Esophagus muscularis mucosa (tissue), 4 donors: Measurements from ENCODE around the gene WNT9A. TPM values are rescaled to one million over a fixed set of nuclear protein-coding genes. Genes with fewer than 3 reads are reported as not detected.
A peak's percentile ranks its signal among the peaks of the same experiment; 100 is the strongest.

ENCODE experiments used
- DNase-seq: peaks from one replicate; pipeline ENCODE4 v3.0.0-alpha.2; 2017; ENCODE audit errors: extremely low spot score
- H3K27ac ChIP-seq, 4 donors: fragments of 200-600 bp; sonication (generic); replicated peaks in 1 of 4; 1 replicate in 3 of 4; 2 replicates in 1 of 4; pipeline ENCODE4 v1.5.1; 2016 to 2019; ENCODE audit warnings: mild to moderate bottlenecking in 1 of 4
- H3K27me3 ChIP-seq, 4 donors: fragments of 200-600 bp; sonication (generic); one replicate each; pipeline versions ENCODE4 v1.5.1 to v1.6.0; 2016 to 2019
- H3K36me3 ChIP-seq, 4 donors: fragments of 200-600 bp; sonication (generic); one replicate each; pipeline ENCODE4 v1.5.1; 2016 to 2019
- H3K4me1 ChIP-seq, 4 donors: fragments of 200-600 bp; sonication (generic); one replicate each; pipeline ENCODE4 v1.5.1; 2016 to 2019
- H3K4me3 ChIP-seq, 4 donors: fragments of 200-600 bp; sonication (generic); 1 replicate in 2 of 4; 2 replicates in 2 of 4; pipeline ENCODE4 v1.5.1; 2016 to 2019; ENCODE audit warnings: mild to moderate bottlenecking in 4 of 4, moderate library complexity in 1 of 4
- H3K9me3 ChIP-seq, 4 donors: fragments of 200-600 bp; sonication (generic); 1 replicate in 3 of 4; 2 replicates in 1 of 4; pipeline ENCODE4 v1.5.1; 2016 to 2019
- EP300 ChIP-seq: sonication (generic); formaldehyde crosslinking; IDR thresholded peaks from one replicate; pipeline ENCODE4 v1.6.1; 2017; ENCODE audit warnings: antibody characterized with exemption
- POLR2A ChIP-seq: fragments of 450-650 bp; IDR thresholded peaks from one replicate; pipeline ENCODE4 v1.6.1; 2017; ENCODE audit warnings: antibody characterized with exemption, moderate library complexity, mild to moderate bottlenecking, low read depth
- POLR2AphosphoS5 ChIP-seq, 2 donors: sonication (generic); formaldehyde crosslinking; IDR thresholded peaks; one replicate each; pipeline ENCODE4 v1.6.1; 2017; ENCODE audit warnings: antibody characterized with exemption in 2 of 2
- WGBS: methylation state at CpG from one replicate; pipeline ENCODE4 v1.1.5; 2018; 5-methylcytosine and 5-hydroxymethylcytosine counted together
- intact Hi-C: fragments of 100-400 bp; cut with DNase I; formaldehyde crosslinking; loops from one replicate; pipeline ENCODE4 v1.15.1; 2023
- total RNA-seq, 4 donors: library from RNA; depleted of rRNA; stranded (reverse); fragments of >200 nt; gene quantifications; one replicate each; pipeline versions ENCODE4 v1.1.0 to v1.2.1, GENCODE V29; 2016
- TF ChIP-seq, protein P1 (sequence below), 3 experiments: fragments of 200-600 bp in 2 of 3; fragments of 450-650 bp in 1 of 3; sonication (generic) in 2 of 3; IDR thresholded peaks; one replicate each; pipeline ENCODE4 v1.5.1; 2017 to 2019; ENCODE audit warnings: antibody characterized with exemption in 3 of 3, mild to moderate bottlenecking in 2 of 3, moderate library complexity in 1 of 3

WNT9A gene
- total RNA-seq, 4 donors from 2014 or later = 7.5 to 18.1 (median 14.4) TPM

DNA sequence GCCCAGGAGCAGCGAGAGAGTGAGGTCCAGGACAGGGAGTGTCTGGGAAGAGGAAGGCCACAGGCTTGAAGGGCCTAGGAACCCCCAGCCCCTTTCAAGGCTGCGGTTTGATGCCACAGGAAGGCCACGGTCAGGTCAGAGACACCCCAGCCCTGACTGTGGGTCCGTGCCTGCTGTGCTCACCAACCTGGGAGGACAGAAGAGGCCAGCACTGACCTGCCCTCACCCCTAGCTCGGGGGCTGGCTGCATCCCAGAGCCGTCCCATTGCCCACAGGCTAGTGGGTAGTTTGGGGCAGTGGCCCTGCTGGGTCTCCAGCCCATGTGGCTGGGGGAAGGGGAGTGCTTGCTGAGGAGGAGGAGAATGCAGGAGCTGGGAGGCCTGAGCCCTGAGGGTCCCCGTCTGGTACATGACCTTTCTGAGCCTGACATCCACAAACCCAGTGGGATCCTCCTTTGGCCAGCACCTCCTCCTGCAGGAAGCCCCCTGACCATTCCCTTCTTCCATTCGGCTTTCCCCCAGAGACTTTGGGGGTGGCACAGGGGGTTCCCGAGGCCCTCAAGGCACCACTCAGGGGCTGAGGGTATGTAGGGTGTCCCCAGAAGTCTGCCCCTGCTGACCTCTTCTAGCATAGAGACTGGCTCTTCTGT is 54.3 kb downstream of the WNT9A start:
- Histone ChIP-seq H3K36me3 (no peaks in the 10 kb centered on the region), H3K27ac (no peak overlapping the region), H3K4me1 (peaks cover 0 to 10% (median 6%) of the 10 kb centered on the region in 4 donors), H3K9me3 (no peaks in the 10 kb centered on the region), H3K27me3 (no peaks in the 10 kb centered on the region), H3K4me3 (no peak overlapping the region)
- no peak for DNase-seq
- WGBS = 93% methylated on average over 3 of the region's 9 CpGs
- intact Hi-C loops = no loop called here
- TF ChIP-seq, protein P1, sequence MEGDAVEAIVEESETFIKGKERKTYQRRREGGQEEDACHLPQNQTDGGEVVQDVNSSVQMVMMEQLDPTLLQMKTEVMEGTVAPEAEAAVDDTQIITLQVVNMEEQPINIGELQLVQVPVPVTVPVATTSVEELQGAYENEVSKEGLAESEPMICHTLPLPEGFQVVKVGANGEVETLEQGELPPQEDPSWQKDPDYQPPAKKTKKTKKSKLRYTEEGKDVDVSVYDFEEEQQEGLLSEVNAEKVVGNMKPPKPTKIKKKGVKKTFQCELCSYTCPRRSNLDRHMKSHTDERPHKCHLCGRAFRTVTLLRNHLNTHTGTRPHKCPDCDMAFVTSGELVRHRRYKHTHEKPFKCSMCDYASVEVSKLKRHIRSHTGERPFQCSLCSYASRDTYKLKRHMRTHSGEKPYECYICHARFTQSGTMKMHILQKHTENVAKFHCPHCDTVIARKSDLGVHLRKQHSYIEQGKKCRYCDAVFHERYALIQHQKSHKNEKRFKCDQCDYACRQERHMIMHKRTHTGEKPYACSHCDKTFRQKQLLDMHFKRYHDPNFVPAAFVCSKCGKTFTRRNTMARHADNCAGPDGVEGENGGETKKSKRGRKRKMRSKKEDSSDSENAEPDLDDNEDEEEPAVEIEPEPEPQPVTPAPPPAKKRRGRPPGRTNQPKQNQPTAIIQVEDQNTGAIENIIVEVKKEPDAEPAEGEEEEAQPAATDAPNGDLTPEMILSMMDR (IDR thresholded peaks at IDR 0.05) = no peak
- TF ChIP-seq EP300 (no peak), POLR2AphosphoS5 (IDR thresholded peaks at IDR 0.05) (no peak), POLR2A (no peak)

DNA sequence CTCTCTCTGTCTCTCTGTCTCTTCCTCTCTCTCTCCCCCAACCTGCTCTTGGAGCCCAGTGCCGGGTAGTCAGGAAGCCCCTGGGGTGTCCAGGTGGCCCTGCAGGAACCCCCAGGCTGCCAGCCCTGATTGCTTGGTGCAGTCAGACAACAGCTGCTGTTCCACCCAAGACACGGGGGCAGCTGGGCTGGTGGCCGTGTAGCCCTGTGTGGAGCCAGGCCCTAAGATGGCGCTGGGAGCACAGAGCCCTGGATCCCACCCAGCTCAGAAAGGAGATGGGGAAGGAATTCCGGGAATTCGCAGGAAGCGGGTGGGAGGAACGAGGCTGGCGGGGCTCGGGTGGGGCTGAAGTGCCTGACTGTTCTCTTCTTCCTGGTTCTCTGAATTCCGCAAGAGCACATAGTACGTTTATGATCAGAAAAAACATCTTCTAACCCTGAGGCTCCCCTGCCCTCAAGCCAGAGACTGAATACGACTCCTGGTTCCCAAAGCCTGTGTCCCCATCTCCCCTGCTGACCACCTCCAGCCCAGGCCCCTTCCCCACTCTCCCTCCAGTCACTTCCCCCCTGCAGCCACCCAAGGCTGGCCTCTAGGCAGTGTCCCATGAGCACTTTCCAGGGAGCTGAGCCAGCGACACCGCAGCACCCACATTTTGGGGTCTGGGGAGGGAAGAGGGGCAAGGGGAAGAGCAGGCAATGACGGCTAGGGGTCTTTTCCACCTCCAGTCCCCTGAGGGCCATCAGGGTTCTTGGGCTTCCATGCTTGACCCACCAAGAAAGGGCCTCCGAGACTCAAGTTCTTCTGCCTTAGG is 55.0 kb downstream of the WNT9A start:
- 68% methylated on average over 15 of the region's 17 CpGs for WGBS
- H3K4me3 ChIP-seq = no peak overlapping the region
- peak; percentile 89 for DNase-seq

DNA sequence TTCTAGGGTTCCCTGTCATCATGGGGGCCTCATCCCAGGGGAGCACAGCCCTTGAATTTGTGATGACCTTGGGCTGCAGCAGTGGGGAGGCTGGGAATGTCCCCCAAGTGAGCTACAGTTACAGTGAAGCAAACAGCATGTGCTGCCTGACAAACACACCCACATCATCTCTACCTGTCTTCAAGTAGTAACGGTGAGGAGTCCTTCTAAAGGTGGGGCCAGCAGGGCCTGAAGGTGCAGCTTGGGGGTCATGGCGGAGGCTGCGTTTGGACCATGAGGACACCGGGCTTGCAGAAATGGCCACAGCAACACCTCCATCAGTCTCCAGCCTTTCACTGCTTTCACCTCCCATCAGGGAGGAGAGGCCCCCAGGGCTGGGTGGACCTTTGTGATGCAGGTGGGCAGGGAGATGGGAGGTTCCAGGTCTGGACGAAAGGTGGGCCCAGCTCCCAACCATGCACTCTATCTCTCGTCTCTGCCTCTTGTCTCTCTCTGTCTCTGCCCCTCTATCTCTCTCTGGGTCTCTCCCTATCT is 55.7 kb downstream of the WNT9A start:
- 83% methylated on average over 6 of the region's 6 CpGs for WGBS
- intact Hi-C loops = no loop called here
- H3K4me3 ChIP-seq = no peak overlapping the region
- peaks cover 5 to 24% (median 15%) of the 10 kb centered on the region in 4 donors for H3K4me1 ChIP-seq
- DNase-seq = peak; percentile 85
- peaks cover 0 to 5% (median 0%) of the 10 kb centered on the region in 4 donors for H3K27me3 ChIP-seq
- no peaks in the 10 kb centered on the region for H3K36me3 ChIP-seq
- H3K9me3 ChIP-seq = no peaks in the 10 kb centered on the region
- TF ChIP-seq EP300 = no peak
- TF ChIP-seq, protein P1 (IDR thresholded peaks at IDR 0.05) = no peak
- TF ChIP-seq POLR2A = no peak
- no peak for TF ChIP-seq POLR2AphosphoS5 (IDR thresholded peaks at IDR 0.05)
- no peak overlapping the region for H3K27ac ChIP-seq

More for the DNA sequence above, 55.0 kb downstream of the WNT9A start:
- no peak overlapping the region for H3K27ac ChIP-seq
- intact Hi-C loops = no loop called here
- TF ChIP-seq EP300 = no peak
- no peak for TF ChIP-seq POLR2AphosphoS5 (IDR thresholded peaks at IDR 0.05)
- TF ChIP-seq, protein P1 (IDR thresholded peaks at IDR 0.05) = no peak
- TF ChIP-seq POLR2A = no peak
- peaks cover 0 to 17% (median 8%) of the 10 kb centered on the region in 4 donors for H3K4me1 ChIP-seq
- no peaks in the 10 kb centered on the region for H3K9me3 ChIP-seq
- H3K36me3 ChIP-seq = no peaks in the 10 kb centered on the region
- peaks cover 0 to under 1% (median 0%) of the 10 kb centered on the region in 4 donors for H3K27me3 ChIP-seq

DNA sequence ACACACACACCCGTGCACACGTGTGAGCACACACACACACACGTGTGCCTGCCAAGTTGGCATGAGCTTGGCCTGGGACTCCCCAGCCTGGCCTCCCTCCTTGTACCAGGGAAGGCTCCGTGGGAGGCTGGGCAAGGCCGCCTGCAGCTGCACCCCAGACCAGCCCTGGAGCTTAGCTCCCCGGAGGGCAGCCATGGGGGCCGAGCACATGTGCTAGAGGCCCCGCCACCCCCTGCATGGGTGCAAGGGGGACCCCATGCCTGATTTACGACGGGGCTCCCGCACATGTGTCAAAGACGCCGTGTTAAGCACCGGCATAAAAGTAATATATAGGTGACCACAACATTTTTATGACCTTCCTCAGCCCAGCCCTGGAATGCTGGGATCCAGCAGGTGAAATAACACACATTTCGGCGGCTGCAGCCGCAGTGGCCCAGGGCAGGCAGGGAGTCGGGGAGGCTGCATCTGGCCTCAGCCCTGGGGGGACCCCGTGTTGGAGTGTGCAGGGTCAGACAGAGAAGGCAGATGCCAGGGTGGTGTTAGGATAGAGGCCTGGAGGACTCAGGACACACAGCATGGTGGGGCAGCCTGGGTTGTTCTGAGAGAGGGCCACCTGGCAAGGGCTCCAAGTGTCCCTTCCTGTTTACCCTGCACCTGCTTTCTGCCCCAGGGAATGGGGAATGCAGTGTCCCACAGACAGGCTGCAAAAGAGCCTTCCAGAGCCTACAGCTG is 56.3 kb downstream of the WNT9A start:
- no peak overlapping the region for H3K27ac ChIP-seq
- H3K4me1 ChIP-seq = peaks cover 10 to 30% (median 21%) of the 10 kb centered on the region in 4 donors
- DNase-seq = peak; percentile 81
- peaks cover 0 to 5% (median 0%) of the 10 kb centered on the region in 4 donors for H3K27me3 ChIP-seq
- TF ChIP-seq, protein P1 (IDR thresholded peaks at IDR 0.05) = no peak
- TF ChIP-seq EP300 = no peak
- TF ChIP-seq POLR2A = no peak
- WGBS = 87% methylated on average over 17 of the region's 19 CpGs
- no peaks in the 10 kb centered on the region for H3K36me3 ChIP-seq
- no peak overlapping the region for H3K4me3 ChIP-seq
- intact Hi-C loops = no loop called here
- no peaks in the 10 kb centered on the region for H3K9me3 ChIP-seq
